Gastrocnemius medialis (tissue), 4 donors: ENCODE results near the gene KLHL30. TPM values are rescaled to one million over a fixed set of nuclear protein-coding genes. Genes with fewer than 3 reads are reported as not detected.

ENCODE experiments used
- ATAC-seq, 2 donors: fragments of 150-250 bp; one replicate each; pipeline ENCODE4 v1.9.1; 2016
- DNase-seq, 2 donors: peaks; one replicate each; pipeline ENCODE4 v3.0.0-alpha.2; 2019
- H3K27ac ChIP-seq, 4 donors: fragments of 200-600 bp; sonication (generic); 1 replicate in 1 of 4; 2 replicates in 3 of 4; pipeline ENCODE4 v1.5.1; 2016 to 2018; ENCODE audit warnings: mild to moderate bottlenecking in 2 of 4, moderate library complexity in 1 of 4
- H3K27me3 ChIP-seq, 3 donors: fragments of 200-600 bp; sonication (generic) in 2 of 3; 1 replicate in 1 of 3; 2 replicates in 2 of 3; pipeline versions ENCODE4 v1.5.1 to v1.6.0; 2016 to 2019; ENCODE audit warnings: mild to moderate bottlenecking in 1 of 3, moderate library complexity in 1 of 3
- H3K36me3 ChIP-seq, 2 donors: fragments of 200-600 bp; sonication (generic) in 1 of 2; one replicate each; pipeline ENCODE4 v1.5.1; 2017 to 2018
- H3K4me1 ChIP-seq, 2 donors: fragments of 200-600 bp; sonication (generic) in 1 of 2; one replicate each; pipeline ENCODE4 v1.5.1; 2016 to 2017; ENCODE audit warnings: mild to moderate bottlenecking in 2 of 2
- H3K4me3 ChIP-seq, 4 donors: fragments of 200-600 bp; sonication (generic) in 3 of 4; 1 replicate in 1 of 4; 2 replicates in 3 of 4; pipeline ENCODE4 v1.5.1; 2016 to 2019; ENCODE audit warnings: mild to moderate bottlenecking in 2 of 4
- H3K9me3 ChIP-seq, 3 donors: fragments of 200-600 bp; sonication (generic) in 2 of 3; 1 replicate in 1 of 3; 2 replicates in 2 of 3; pipeline ENCODE4 v1.5.1; 2016 to 2019
- POLR2A ChIP-seq, 2 donors: fragments of 450-650 bp; IDR thresholded peaks; one replicate each; pipeline ENCODE4 v1.6.1; 2017; ENCODE audit warnings: antibody characterized with exemption in 2 of 2, mild to moderate bottlenecking in 2 of 2, moderate library complexity in 2 of 2
- in situ Hi-C, 4 donors: fragments of 200-750 bp; cut with MboI; loops; one replicate each; pipeline versions ENCODE4 v1.15.0 to v1.8.0; 2017; ENCODE audit warnings: low sequenced_read_pairs in 4 of 4
- intact Hi-C: fragments of 100-400 bp; cut with DNase I; formaldehyde crosslinking; loops from one replicate; pipeline ENCODE4 v1.15.1; 2023; ENCODE audit warnings: low total_unique reads
- total RNA-seq, 4 donors: library from RNA; depleted of rRNA; stranded (reverse); fragments of >200 nt; gene quantifications; one replicate each; pipeline versions ENCODE4 v1.1.0 to v1.2.3, GENCODE V29; 2016
- TF ChIP-seq, protein P1 (sequence below), 5 experiments: fragments of 450-650 bp in 3 of 5; fragments of 200-600 bp in 2 of 5; sonication (generic) in 2 of 5; IDR thresholded peaks in 4 of 5; conservative IDR thresholded peaks in 1 of 5; 1 replicate in 4 of 5; 2 replicates in 1 of 5; pipeline ENCODE4 v1.5.1; 2016 to 2019; ENCODE audit warnings: antibody characterized with exemption in 5 of 5, mild to moderate bottlenecking in 3 of 5, moderate library complexity in 3 of 5

KLHL30 gene
- total RNA-seq, 4 donors from 2014 or later = 37.9 to 224 (median 142) TPM

DNA sequence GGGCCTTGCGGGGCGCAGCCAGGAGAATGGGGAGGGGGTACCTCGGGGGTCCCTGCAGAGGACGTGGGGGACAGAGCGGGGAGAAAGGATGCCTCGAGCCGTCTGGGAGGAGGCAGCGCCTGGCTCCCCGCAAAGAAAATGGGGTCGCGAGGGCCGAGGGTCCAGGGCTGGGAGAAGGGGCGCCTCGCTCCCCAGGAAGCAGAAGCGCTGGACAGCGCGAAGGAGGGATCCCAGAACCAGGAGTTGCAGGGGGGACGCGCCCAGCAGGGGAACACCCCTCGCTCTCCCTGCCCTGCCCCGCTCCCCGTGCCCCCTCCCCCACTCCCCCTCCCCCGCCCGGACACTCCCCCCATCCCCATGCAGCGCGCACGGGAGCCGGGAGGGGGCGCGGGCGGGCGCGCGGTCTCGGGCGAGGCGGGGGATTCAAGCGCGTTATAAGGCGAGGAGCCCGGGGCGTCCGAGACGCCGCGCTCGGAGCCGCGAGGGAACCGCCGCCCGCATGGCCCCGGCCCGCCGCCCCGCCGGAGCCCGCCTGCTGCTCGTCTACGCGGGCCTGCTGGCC is 20.1 kb downstream of the KLHL30 start, which contains the start of gene ERFE:
Gene ERFE, plus strand, starts transcription at position 462 of the 562 bp plus-strand sequence. Its CDS starts 38 bp downstream, at position 500.
- H3K9me3 ChIP-seq = no peaks in the 10 kb centered on the region
- peaks cover 18 to 20% of the 10 kb centered on the region in 2 donors for H3K4me1 ChIP-seq
- DNase-seq (peak in 1 of 2 donors; percentile 44), ATAC-seq (peak; percentile 35 to 43)
- no peaks in the 10 kb centered on the region for H3K36me3 ChIP-seq
- TF ChIP-seq, protein P1, sequence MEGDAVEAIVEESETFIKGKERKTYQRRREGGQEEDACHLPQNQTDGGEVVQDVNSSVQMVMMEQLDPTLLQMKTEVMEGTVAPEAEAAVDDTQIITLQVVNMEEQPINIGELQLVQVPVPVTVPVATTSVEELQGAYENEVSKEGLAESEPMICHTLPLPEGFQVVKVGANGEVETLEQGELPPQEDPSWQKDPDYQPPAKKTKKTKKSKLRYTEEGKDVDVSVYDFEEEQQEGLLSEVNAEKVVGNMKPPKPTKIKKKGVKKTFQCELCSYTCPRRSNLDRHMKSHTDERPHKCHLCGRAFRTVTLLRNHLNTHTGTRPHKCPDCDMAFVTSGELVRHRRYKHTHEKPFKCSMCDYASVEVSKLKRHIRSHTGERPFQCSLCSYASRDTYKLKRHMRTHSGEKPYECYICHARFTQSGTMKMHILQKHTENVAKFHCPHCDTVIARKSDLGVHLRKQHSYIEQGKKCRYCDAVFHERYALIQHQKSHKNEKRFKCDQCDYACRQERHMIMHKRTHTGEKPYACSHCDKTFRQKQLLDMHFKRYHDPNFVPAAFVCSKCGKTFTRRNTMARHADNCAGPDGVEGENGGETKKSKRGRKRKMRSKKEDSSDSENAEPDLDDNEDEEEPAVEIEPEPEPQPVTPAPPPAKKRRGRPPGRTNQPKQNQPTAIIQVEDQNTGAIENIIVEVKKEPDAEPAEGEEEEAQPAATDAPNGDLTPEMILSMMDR (IDR thresholded peaks at IDR 0.05 in 4 of 5, conservative IDR thresholded peaks at IDR 0.05 in 1 of 5) = peak in 2 of 5 experiments; percentile 58 to 69
- peak in 1 of 2 donors; percentile 5 for TF ChIP-seq POLR2A (IDR thresholded peaks at IDR 0.05)
- H3K27ac ChIP-seq = peak within 1 kb of the TSS in 1 of 4 donors; percentile 29
- peak within 1 kb of the TSS; percentile 5 to 36 (median 22) for H3K4me3 ChIP-seq
- intact Hi-C loops = no loop called here
- H3K27me3 ChIP-seq = peaks cover 8 to 16% (median 14%) of the 10 kb centered on the region in 3 donors
- in situ Hi-C loops = no loop called here

DNA sequence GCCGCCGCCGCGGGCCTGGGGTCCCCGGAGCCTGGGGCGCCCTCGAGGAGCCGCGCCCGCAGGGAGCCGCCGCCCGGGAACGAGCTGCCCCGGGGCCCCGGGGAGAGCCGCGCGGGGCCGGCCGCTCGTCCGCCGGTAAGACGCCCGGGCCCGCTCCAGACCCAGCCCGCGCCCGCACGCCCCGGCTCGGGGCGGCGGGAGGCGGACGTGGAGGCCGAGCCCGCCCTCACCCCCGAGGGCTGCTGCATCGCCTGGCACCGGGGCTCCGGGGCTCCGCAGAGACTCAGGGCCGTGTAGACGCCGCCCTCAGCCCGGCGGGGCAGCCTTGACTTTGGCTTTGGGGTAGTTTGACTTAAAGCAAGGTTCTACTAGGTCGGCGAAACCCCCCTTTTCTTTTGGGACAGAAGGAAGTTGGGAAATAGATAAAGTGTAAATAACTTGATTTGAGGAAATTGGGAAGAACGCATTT is 20.6 kb downstream of the KLHL30 start:
- no peaks in the 10 kb centered on the region for H3K36me3 ChIP-seq
- ATAC-seq = peak in 1 of 2 donors; percentile 1
- peaks cover 8 to 16% (median 14%) of the 10 kb centered on the region in 3 donors for H3K27me3 ChIP-seq
- H3K27ac ChIP-seq = no peak overlapping the region
- intact Hi-C loops (no loop called here), in situ Hi-C loops (no loop called here)
- TF ChIP-seq, protein P1 (IDR thresholded peaks at IDR 0.05 in 4 of 5, conservative IDR thresholded peaks at IDR 0.05 in 1 of 5) = no peak
- TF ChIP-seq POLR2A (IDR thresholded peaks at IDR 0.05) = no peak
- peaks cover 17 to 18% of the 10 kb centered on the region in 2 donors for H3K4me1 ChIP-seq
- H3K9me3 ChIP-seq = no peaks in the 10 kb centered on the region
- H3K4me3 ChIP-seq = peak overlapping the region in 3 of 4 donors; percentile 12 to 34 (median 32)
- no peak for DNase-seq

DNA sequence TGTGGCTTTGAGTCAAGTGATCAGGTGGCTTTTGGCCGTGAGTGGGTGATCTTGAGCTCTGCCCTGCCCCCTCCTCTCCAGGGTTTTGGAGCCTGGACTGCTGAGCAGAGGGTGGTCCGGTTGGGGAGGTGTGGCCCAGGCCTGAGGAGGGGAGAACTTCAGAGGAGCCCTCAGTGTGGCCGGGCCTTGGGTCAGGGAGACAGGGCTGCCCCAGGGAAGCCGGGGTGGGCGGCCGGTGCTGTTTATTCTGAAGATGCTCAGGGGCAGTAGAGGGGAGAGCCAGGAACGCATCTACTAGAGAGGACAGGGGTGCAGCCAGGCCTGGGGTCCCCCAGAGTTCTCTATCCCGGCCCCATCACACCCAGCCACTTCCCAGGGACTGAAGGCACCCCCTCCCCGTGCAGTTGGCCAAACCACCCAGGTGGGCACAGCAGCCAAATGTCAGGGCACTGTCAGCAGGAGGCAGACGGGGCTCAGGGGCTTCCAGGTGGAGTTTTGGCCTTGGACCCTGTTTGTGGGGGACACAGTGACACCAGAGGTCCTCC is 21.3 kb downstream of the KLHL30 start:
- DNase-seq = peak in 1 of 2 donors; percentile 17
- in situ Hi-C loops (no loop called here), intact Hi-C loops (no loop called here)
- peaks cover 8 to 16% (median 14%) of the 10 kb centered on the region in 3 donors for H3K27me3 ChIP-seq
- H3K4me1 ChIP-seq = peaks cover 16 to 18% of the 10 kb centered on the region in 2 donors
- no peaks in the 10 kb centered on the region for H3K9me3 ChIP-seq
- no peak for TF ChIP-seq POLR2A (IDR thresholded peaks at IDR 0.05)
- TF ChIP-seq, protein P1 (IDR thresholded peaks at IDR 0.05 in 4 of 5, conservative IDR thresholded peaks at IDR 0.05 in 1 of 5) = no peak
- ATAC-seq = no peak
- H3K36me3 ChIP-seq = no peaks in the 10 kb centered on the region
- peak overlapping the region in 2 of 4 donors; percentile 12 to 32 for H3K4me3 ChIP-seq
- H3K27ac ChIP-seq = no peak overlapping the region

- H3K36me3 ChIP-seq = no peaks in the 10 kb centered on the region
- H3K27ac ChIP-seq = no peak overlapping the region
- H3K9me3 ChIP-seq = no peaks in the 10 kb centered on the region
- peaks cover 9 to 12% of the 10 kb centered on the region in 2 donors for H3K4me1 ChIP-seq
- no peak overlapping the region for H3K4me3 ChIP-seq
- ATAC-seq (no peak), DNase-seq (peak in 1 of 2 donors; percentile 23)
- intact Hi-C loops = no loop called here
- peaks cover 8 to 16% (median 14%) of the 10 kb centered on the region in 3 donors for H3K27me3 ChIP-seq
- TF ChIP-seq, protein P1 (IDR thresholded peaks at IDR 0.05 in 4 of 5, conservative IDR thresholded peaks at IDR 0.05 in 1 of 5) = peak in 2 of 5 experiments; percentile 27 to 43
- TF ChIP-seq POLR2A (IDR thresholded peaks at IDR 0.05) = no peak
- in situ Hi-C loops = no loop called here
Observed at GRCh38 chr2:238160206-238161129, 22.0 kb downstream of the KLHL30 start.
